PC-9 (cell line): ENCODE results near the gene ZFP3.
"Not testable (repeated sequence)": the region's sequence is repeated elsewhere in the genome, so short reads cannot be mapped to it uniquely, and the experiment has no call there.

Experiments used
- EZH2 ChIP-seq: fragments of 200-600 bp; sonication (generic); IDR thresholded peaks from 2 replicates; pipeline ENCODE4 v1.8.0; 2017; ENCODE audit warnings: antibody characterized with exemption, low read depth
- TF ChIP-seq, protein P1 (sequence below): fragments of 200-600 bp; sonication (generic); conservative IDR thresholded peaks from 2 replicates; pipeline ENCODE4 v1.6.1; 2017; ENCODE audit warnings: mixed run types, antibody characterized with exemption, mild to moderate bottlenecking, moderate library complexity

DNA sequence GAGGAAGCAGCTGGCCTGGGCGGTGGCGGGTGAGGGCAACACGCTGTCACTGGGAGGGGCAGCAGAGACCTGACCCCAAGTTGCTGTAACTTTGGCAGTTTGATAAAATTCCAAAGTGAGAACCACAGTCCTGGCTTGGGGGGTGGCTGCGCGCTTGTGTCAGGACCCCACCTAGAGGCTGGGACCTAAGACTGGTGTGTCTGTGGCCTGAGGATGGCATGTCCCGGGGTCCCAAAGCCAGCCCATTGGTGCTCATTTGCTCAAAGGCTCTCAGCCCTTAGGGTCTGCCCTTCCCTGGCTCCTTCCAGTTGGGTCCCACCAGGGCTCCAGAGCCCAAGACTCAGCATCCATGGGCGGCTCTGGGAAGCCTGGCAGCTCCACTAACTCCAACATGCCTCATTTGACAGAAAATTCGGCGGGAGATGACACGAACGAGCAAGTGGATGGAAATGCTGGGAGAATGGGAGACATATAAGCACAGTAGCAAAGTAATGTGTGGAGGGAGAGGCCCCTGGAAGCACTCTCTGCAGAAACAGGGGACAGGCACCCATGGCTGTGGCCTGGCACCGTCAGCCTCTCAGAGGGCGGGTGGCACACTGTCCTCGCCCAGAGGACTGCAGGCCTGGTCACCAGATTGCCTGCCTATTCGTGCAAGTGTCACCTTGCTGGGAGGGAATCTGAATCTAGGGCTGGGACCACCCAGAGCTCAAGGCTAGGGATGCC, 54.4 kb downstream of the ZFP3 start:
- TF ChIP-seq, protein P1, sequence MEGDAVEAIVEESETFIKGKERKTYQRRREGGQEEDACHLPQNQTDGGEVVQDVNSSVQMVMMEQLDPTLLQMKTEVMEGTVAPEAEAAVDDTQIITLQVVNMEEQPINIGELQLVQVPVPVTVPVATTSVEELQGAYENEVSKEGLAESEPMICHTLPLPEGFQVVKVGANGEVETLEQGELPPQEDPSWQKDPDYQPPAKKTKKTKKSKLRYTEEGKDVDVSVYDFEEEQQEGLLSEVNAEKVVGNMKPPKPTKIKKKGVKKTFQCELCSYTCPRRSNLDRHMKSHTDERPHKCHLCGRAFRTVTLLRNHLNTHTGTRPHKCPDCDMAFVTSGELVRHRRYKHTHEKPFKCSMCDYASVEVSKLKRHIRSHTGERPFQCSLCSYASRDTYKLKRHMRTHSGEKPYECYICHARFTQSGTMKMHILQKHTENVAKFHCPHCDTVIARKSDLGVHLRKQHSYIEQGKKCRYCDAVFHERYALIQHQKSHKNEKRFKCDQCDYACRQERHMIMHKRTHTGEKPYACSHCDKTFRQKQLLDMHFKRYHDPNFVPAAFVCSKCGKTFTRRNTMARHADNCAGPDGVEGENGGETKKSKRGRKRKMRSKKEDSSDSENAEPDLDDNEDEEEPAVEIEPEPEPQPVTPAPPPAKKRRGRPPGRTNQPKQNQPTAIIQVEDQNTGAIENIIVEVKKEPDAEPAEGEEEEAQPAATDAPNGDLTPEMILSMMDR: not testable (repeated sequence)
- TF ChIP-seq EZH2: not testable (repeated sequence)
